GM10266 (cell line): ENCODE measurements around the gene DYTN.

Source experiments
- DNase-seq: peaks from one replicate; pipeline ENCODE4 v3.0.0; 2012; ENCODE audit errors: extremely low spot score
- CTCF ChIP-seq: IDR thresholded peaks from 2 replicates; pipeline ENCODE4 v1.5.1; 2012; ENCODE audit warnings: mild to moderate bottlenecking, low read depth; ENCODE audit not compliant: control insufficient read depth, insufficient read depth; ENCODE audit errors: missing control alignments

The DYTN gene

GRCh38 chr2:206631340-206631739, 86.9 kb downstream of the DYTN start:
- no peak for DNase-seq
- TF ChIP-seq CTCF = no peak

DNA sequence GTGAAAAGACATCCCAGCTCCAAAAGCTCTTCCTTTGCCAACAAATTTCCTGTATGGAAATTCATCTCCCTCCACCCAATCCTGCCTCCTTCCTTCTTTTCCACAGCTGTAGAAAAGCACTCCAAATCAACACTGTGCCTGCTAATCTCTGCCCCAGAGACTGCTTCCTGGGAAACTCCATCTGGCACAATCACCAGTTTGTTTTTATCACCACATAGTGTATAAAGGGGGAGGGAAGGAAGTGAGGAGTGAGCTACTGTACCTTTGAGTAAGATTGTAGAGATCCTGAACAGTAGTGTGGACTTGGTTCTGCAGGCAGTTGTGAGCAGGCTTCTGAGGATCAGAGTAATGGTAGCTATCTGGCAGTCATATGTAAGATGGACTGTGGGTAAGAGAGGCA, 90.6 kb downstream of the DYTN start:
- DNase-seq = no peak
- TF ChIP-seq CTCF = no peak

- no peak for TF ChIP-seq CTCF
- DNase-seq = no peak
Measured at GRCh38 chr2:206626108-206626507, 92.1 kb downstream of the DYTN start.

DNA sequence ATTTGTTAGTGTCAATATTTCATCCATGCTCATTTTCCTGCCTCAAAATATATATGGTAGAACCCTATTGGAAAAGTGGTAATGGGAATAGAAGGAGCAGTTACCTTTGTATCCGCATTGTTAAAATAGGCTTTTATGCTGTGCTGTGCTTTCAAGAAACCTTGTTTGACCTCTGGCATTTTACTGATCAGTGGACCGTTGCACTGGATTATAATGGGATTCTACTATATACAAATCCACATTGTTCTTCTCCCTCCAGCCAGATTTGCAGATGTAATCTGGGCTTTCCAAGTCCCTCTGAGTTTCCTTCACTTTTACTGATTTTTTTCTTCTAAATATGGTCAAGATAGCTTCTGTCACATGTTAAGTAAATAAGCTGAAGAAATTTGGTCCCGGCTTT, 99.2 kb downstream of the DYTN start:
- DNase-seq = no peak

GRCh38 chr2:206616151-206616550, 102.0 kb downstream of the DYTN start:
- no peak for TF ChIP-seq CTCF
- no peak for DNase-seq

More for the DNA sequence above, 99.2 kb downstream of the DYTN start:
- no peak for TF ChIP-seq CTCF

DNA sequence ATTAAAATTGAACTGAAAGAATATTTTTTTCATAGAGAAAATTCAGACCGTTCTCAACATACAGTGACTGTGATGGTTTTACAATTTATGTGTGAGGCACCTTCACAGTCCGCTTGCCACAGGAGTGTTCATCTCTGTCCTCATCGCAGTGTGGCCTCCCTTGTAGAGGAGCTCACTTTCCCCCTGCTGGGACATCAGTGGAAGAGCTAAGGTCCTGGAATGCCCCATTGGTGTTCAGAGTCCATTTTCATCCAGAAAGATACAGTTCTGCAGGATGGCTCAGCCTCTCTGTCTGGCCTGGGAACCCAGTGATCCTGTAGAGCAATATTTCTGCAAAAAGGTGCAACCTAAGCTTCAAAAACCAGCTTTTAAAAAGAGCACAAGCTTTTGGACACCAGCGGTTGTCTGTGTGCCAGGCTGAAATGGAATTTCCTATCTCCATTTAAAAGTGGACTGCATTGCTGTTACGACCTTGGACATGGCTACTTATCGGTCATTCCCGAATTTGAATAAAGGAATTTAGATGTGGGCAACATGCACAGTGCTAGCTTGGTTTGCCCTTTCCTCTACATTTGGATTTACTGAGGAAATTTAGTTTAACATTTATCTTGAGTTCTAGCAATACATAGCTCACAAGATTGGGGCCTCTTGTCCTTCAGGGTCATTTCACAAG, 102.6 kb downstream of the DYTN start:
- no peak for TF ChIP-seq CTCF
- DNase-seq = no peak

DNA sequence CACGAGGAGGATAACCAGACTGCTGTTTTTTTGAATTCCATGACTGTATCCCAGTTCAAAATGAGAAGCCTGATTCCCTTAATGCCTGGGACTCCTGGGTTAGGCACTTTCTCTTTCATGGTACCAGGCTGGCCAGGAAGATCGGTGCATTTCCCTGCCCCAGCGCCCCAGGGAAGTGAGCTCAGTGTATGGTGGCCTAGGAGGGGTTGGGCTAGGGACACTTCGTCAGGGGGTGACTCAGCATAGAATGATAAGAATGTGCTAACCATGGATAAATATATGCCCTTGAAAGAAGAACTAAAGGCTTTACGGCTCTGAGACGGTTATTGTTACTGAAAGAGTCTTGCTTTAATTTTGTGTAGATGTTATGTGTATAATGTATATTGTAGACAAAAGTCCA, 103.4 kb downstream of the DYTN start:
- no peak for TF ChIP-seq CTCF
- no peak for DNase-seq
